ENCODE data around the gene TYSND1. TPM values are rescaled to one million over a fixed set of nuclear protein-coding genes. Genes with fewer than 3 reads are reported as not detected.

The TYSND1 gene
- total RNA-seq, 1 donor from 2014 or later: 12.3 TPM

DNA sequence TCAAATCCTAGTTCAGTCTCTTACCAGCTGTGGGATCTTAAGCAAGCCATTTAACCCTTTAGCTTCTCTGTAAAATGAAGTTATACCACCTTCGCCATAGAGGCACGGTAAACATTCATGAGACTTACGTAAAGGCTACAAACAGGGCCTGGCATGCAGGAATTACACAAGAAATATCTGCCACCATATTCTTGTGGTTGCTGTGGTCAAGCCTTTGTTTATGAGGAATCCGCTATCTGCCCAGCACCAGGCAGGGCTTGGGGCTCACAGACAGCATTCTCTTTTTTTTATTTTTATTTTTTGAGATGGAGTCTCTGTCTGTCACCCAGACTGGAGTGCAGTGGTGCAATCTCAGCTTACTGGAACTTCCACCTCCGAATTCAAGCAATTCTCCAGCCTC is 23.8 kb downstream of the TYSND1 start:
- peaks cover 14 to 52% of the 10 kb centered on the region in 2 donors for H3K36me3 ChIP-seq
- no peaks in the 10 kb centered on the region for H3K27me3 ChIP-seq
- H3K4me3 ChIP-seq: no peak overlapping the region
- no peak overlapping the region for H3K27ac ChIP-seq
- H3K9me3 ChIP-seq: no peaks in the 10 kb centered on the region
- TF ChIP-seq, protein P1, sequence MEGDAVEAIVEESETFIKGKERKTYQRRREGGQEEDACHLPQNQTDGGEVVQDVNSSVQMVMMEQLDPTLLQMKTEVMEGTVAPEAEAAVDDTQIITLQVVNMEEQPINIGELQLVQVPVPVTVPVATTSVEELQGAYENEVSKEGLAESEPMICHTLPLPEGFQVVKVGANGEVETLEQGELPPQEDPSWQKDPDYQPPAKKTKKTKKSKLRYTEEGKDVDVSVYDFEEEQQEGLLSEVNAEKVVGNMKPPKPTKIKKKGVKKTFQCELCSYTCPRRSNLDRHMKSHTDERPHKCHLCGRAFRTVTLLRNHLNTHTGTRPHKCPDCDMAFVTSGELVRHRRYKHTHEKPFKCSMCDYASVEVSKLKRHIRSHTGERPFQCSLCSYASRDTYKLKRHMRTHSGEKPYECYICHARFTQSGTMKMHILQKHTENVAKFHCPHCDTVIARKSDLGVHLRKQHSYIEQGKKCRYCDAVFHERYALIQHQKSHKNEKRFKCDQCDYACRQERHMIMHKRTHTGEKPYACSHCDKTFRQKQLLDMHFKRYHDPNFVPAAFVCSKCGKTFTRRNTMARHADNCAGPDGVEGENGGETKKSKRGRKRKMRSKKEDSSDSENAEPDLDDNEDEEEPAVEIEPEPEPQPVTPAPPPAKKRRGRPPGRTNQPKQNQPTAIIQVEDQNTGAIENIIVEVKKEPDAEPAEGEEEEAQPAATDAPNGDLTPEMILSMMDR (IDR thresholded peaks at IDR 0.05): no peak
- intact Hi-C loops (cut with DNase I): no loop called here
- no peak for DNase-seq (ENCODE audit: low spot score in 2 of 2)
- H3K4me1 ChIP-seq: no peaks in the 10 kb centered on the region

DNA sequence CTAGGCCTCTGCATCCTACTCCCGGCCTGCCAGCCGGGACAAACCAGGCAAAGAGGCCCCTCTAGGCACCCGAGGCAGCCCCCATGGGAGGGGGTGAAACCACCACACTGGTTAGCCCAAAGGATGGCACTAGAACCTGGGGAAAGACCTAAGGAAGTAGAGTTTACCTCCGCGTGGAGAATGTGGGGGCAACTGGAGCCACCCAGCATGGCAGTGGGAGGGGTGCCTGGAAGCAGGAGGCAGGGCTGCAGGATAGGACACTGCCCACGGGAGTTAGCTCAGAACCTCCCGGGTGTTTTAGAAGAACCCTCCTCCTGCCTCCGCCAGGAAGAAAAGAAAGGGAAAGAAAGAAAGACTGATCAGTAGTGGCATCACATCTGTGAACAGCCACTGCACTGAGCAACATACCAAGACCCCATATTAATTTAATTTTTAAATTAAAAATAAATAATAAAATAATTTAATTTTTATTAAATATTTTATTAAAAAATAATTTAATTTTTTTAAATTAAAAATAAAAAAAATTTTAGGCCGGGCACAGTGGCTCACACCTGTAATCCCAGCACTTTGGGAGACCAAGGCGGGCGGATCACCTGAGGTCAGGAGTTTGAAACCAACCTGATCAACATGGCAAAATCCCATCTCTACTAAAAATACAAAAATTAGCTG is 25.1 kb downstream of the TYSND1 start:
- Histone ChIP-seq H3K27me3 (no peaks in the 10 kb centered on the region), H3K36me3 (peaks cover 13 to 64% of the 10 kb centered on the region in 2 donors), H3K27ac (no peak overlapping the region), H3K9me3 (no peaks in the 10 kb centered on the region), H3K4me1 (no peaks in the 10 kb centered on the region), H3K4me3 (no peak overlapping the region)
- intact Hi-C loops (cut with DNase I): no loop called here
- TF ChIP-seq, protein P1 (IDR thresholded peaks at IDR 0.05): no peak
- DNase-seq (ENCODE audit: low spot score in 2 of 2): no peak

DNA sequence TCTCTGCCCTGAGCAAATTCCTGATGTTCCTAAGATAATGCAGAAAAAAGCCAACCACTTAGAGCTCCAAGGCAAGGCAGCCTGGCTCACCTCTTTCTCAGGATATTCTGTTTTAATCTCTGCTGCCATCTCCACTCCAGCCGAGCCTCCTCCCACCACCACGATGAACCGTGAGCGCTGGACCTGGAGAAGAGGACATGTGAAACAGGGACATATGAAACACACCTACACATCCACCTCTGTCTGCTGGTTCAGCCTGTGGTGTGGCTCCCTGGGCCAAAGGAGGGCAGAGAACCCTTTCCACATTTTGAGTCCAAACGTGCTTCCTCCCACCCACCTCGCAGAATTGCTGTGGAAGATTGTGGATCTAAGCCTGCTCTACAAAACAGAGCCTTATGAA is 26.1 kb downstream of the TYSND1 start:
- TF ChIP-seq, protein P1 (IDR thresholded peaks at IDR 0.05): no peak
- Histone ChIP-seq H3K9me3 (no peaks in the 10 kb centered on the region), H3K4me3 (no peak overlapping the region), H3K36me3 (peaks cover 13 to 66% of the 10 kb centered on the region in 2 donors), H3K27me3 (no peaks in the 10 kb centered on the region), H3K27ac (no peak overlapping the region), H3K4me1 (no peaks in the 10 kb centered on the region)
- no peak for DNase-seq (ENCODE audit: low spot score in 2 of 2)
- intact Hi-C loops (cut with DNase I): no loop called here

DNA sequence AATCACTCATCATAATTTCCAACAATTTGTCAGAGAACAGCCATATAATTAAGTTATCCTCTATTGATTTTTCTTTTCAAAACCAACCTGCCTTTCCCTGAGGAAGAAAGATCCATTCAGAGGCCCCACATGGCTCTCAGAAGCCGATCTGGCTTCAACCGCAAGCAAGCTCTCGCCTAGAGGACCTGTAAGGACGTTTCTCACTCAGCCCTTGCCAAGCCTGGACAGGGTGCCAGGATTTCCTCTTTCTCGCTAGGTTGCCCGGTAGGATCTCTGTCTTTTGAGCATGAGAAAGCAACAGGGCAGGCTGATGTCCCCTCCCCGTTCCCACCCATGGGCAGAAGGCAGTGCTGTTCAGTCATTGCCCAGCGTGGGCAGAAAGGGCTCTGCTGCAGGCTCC is 26.9 kb downstream of the TYSND1 start:
- no peak for DNase-seq (ENCODE audit: low spot score in 2 of 2)
- no peak overlapping the region for H3K4me3 ChIP-seq
- intact Hi-C loops (cut with DNase I): no loop called here
- no peaks in the 10 kb centered on the region for H3K4me1 ChIP-seq
- peaks cover 17 to 74% of the 10 kb centered on the region in 2 donors for H3K36me3 ChIP-seq
- H3K9me3 ChIP-seq: no peaks in the 10 kb centered on the region
- H3K27ac ChIP-seq: no peak overlapping the region
- TF ChIP-seq, protein P1 (IDR thresholded peaks at IDR 0.05): no peak
- no peaks in the 10 kb centered on the region for H3K27me3 ChIP-seq

DNA sequence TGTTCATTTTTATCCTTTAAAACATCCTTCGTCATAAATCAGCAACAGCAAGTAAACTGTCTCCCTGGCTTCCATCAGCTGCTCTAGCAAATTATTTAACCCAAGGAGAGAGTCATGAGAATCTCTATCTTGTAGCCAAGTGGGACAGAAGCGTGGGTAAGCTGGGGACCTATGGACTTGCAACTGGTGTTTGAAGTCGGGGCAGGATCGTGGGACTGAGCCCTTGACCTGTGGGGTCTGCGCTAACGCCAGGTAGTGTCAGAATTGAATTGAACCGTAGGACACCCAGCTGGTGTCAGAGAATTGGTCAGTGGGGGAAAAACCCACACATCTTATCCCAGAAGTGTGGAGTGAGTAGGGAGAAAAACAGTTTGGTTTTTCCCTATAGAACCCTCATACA is 27.3 kb downstream of the TYSND1 start:
- intact Hi-C loops (cut with DNase I): no loop called here
- Histone ChIP-seq H3K4me3 (no peak overlapping the region), H3K36me3 (peaks cover 22 to 78% of the 10 kb centered on the region in 2 donors)

More for the DNA sequence above, 27.3 kb downstream of the TYSND1 start:
- no peaks in the 10 kb centered on the region for H3K9me3 ChIP-seq
- DNase-seq (ENCODE audit: low spot score in 2 of 2): no peak
- TF ChIP-seq, protein P1 (IDR thresholded peaks at IDR 0.05): no peak
- H3K27me3 ChIP-seq: no peaks in the 10 kb centered on the region
- H3K4me1 ChIP-seq: no peaks in the 10 kb centered on the region
- H3K27ac ChIP-seq: no peak overlapping the region
